Esophagus squamous epithelium (tissue), 5 donors: ENCODE measurements around the gene CMTM8. TPM values are rescaled to one million over a fixed set of nuclear protein-coding genes. Genes with fewer than 3 reads are reported as not detected.

Source experiments
- DNase-seq: peaks from one replicate; lab custom pipeline; 2025; lab: John Stamatoyannopoulos, UW
- H3K27ac ChIP-seq, 4 donors: fragments of 200-600 bp; sonication (generic); one replicate each; pipeline ENCODE4 v1.5.1; 2016 to 2019; ENCODE audit warnings: mild to moderate bottlenecking in 1 of 4
- H3K27me3 ChIP-seq, 4 donors: fragments of 200-600 bp; sonication (generic); 1 replicate in 3 of 4; 2 replicates in 1 of 4; pipeline versions ENCODE4 v1.5.1 to v1.6.0; 2017 to 2021; ENCODE audit warnings: antibody characterized with exemption in 1 of 4
- H3K36me3 ChIP-seq, 3 donors: fragments of 200-600 bp; sonication (generic); one replicate each; pipeline ENCODE4 v1.5.1; 2016 to 2019
- H3K4me1 ChIP-seq, 3 donors: fragments of 200-600 bp; sonication (generic); one replicate each; pipeline ENCODE4 v1.5.1; 2017 to 2019
- H3K4me3 ChIP-seq, 4 donors: fragments of 200-600 bp; sonication (generic); 1 replicate in 3 of 4; 2 replicates in 1 of 4; pipeline ENCODE4 v1.5.1; 2016 to 2019; ENCODE audit warnings: mild to moderate bottlenecking in 2 of 4, moderate library complexity in 1 of 4
- H3K9me3 ChIP-seq, 3 donors: fragments of 200-600 bp; sonication (generic); one replicate each; pipeline ENCODE4 v1.5.1; 2016 to 2019
- CTCF ChIP-seq, 6 experiments: fragments of 450-650 bp in 4 of 6; fragments of 200-600 bp in 2 of 6; sonication (generic) in 2 of 6; IDR thresholded peaks; one replicate each; pipeline ENCODE4 v1.5.1; 2016 to 2019; ENCODE audit warnings: antibody characterized with exemption in 6 of 6, mild to moderate bottlenecking in 4 of 6, moderate library complexity in 4 of 6
- POLR2A ChIP-seq, 4 donors: fragments of 450-650 bp; IDR thresholded peaks; one replicate each; pipeline ENCODE4 v1.6.1; 2017; ENCODE audit warnings: antibody characterized with exemption in 4 of 4, mild to moderate bottlenecking in 4 of 4, moderate library complexity in 3 of 4
- WGBS, 2 donors: methylation state at CpG; one replicate each; pipeline ENCODE4 v1.1.5; 2018; 5-methylcytosine and 5-hydroxymethylcytosine counted together
- intact Hi-C: fragments of 100-400 bp; cut with DNase I; formaldehyde crosslinking; loops from one replicate; pipeline ENCODE4 v1.15.0; 2022
- total RNA-seq, 4 donors: library from RNA; depleted of rRNA; stranded (reverse); fragments of >200 nt; gene quantifications; one replicate each; pipeline ENCODE4 v1.1.0, GENCODE V29; 2016
- donor health status: DM: yes; HTN: yes; CAD: no.

CMTM8 gene
- total RNA-seq, 4 donors from 2014 or later = 3.8 to 7.4 (median 4.3) TPM

DNA sequence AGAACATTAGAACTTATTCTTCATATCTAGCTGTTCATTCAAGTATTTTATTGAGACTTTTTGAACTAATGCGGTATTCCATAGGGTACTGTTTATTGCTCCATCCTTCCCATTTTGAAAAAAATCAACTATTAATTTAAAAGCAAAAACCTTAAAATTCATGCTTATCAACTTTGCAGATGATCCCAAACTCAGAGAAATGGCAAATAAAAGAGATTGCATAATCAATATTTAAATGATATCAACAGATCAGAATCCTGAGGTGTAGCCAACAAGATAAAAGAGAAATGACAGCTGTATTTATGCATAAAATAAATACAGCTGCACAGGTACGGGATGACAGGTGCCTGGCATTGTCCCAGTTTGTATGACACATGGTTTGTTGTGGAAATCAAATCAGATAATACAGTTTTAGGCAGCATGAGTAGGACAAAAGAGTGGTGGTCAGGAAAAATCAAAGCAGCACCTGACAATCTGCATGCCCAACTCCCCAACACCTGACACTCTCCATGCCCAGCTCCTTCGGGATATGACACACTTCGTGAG is 42.4 kb upstream of the CMTM8 start:
- no peaks in the 10 kb centered on the region for H3K9me3 ChIP-seq
- no peak for DNase-seq
- no peak overlapping the region for H3K4me3 ChIP-seq
- no peak overlapping the region for H3K27ac ChIP-seq
- 52 to 77% methylated on average over 4 of the region's 4 CpGs for WGBS, 2 donors
- peaks cover 0 to 16% (median 0%) of the 10 kb centered on the region in 4 donors for H3K27me3 ChIP-seq
- H3K4me1 ChIP-seq = peaks cover 0 to under 1% (median 0%) of the 10 kb centered on the region in 3 donors
- H3K36me3 ChIP-seq = no peaks in the 10 kb centered on the region
- TF ChIP-seq CTCF (IDR thresholded peaks at IDR 0.05) (no peak), POLR2A (IDR thresholded peaks at IDR 0.05) (no peak)
- intact Hi-C loops = no loop called here

- H3K4me1 ChIP-seq = peaks cover 0 to 6% (median 0%) of the 10 kb centered on the region in 3 donors
- intact Hi-C loops = no loop called here
- H3K36me3 ChIP-seq = no peaks in the 10 kb centered on the region
- no peak overlapping the region for H3K27ac ChIP-seq
- no peaks in the 10 kb centered on the region for H3K9me3 ChIP-seq
- no peak overlapping the region for H3K4me3 ChIP-seq
- no peak for TF ChIP-seq POLR2A (IDR thresholded peaks at IDR 0.05)
- no peak for TF ChIP-seq CTCF (IDR thresholded peaks at IDR 0.05)
- WGBS, 2 donors = 83 to 100% methylated on average over 1 of the region's 1 CpG
- DNase-seq = no peak
- H3K27me3 ChIP-seq = peaks cover 0 to 21% (median 0%) of the 10 kb centered on the region in 4 donors
Measured at GRCh38 chr3:32197991-32198390, 40.5 kb upstream of the CMTM8 start.

DNA sequence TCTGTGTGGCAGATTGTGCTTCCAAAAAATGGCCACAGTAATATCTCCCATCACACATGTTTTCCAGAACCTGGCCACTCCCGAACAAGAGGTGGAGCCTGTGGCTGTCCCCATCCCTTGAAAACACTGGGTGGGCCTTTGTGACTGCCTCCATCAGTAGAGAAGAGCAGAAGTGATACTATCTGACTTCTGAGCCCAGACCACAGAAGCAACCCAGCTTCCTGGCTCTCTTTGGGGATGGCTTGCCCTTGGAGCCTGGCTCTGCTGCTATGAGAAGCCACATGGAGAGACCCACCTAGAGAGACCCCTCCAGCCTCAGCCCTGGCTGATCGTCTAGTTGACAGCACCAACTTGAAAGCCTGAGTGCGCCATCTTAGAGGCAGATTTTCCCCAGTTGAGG is 39.8 kb upstream of the CMTM8 start:
- Histone ChIP-seq H3K9me3 (no peaks in the 10 kb centered on the region), H3K36me3 (no peaks in the 10 kb centered on the region), H3K27ac (no peak overlapping the region), H3K27me3 (peaks cover 0 to 21% (median 0%) of the 10 kb centered on the region in 4 donors), H3K4me1 (peaks cover 0 to 6% (median 0%) of the 10 kb centered on the region in 3 donors), H3K4me3 (no peak overlapping the region)
- 56 to 93% methylated on average over 1 to 3 of the region's 3 CpGs for WGBS, 2 donors
- DNase-seq = no peak
- intact Hi-C loops = no loop called here
- TF ChIP-seq POLR2A (IDR thresholded peaks at IDR 0.05) (no peak), CTCF (IDR thresholded peaks at IDR 0.05) (no peak)

- Histone ChIP-seq H3K27ac (peak overlapping the region in 1 of 4 donors; percentile 5), H3K4me3 (no peak overlapping the region), H3K9me3 (no peaks in the 10 kb centered on the region), H3K4me1 (peaks cover 0 to 6% (median 0%) of the 10 kb centered on the region in 3 donors), H3K27me3 (peaks cover 0 to 28% (median 0%) of the 10 kb centered on the region in 4 donors), H3K36me3 (no peaks in the 10 kb centered on the region)
- no peak for DNase-seq
- intact Hi-C loops = no loop called here
- TF ChIP-seq POLR2A (IDR thresholded peaks at IDR 0.05) (no peak), CTCF (IDR thresholded peaks at IDR 0.05) (no peak)
- 50 to 61% methylated on average over 7 of the region's 7 CpGs for WGBS, 2 donors
Measured at GRCh38 chr3:32200490-32200889, 38.0 kb upstream of the CMTM8 start.

- no peak for DNase-seq
- WGBS, 2 donors = 69 to 73% methylated on average over 9 of the region's 10 CpGs
- TF ChIP-seq POLR2A (IDR thresholded peaks at IDR 0.05) (no peak), CTCF (IDR thresholded peaks at IDR 0.05) (no peak)
- H3K9me3 ChIP-seq = no peaks in the 10 kb centered on the region
- peaks cover 0 to 28% (median 0%) of the 10 kb centered on the region in 4 donors for H3K27me3 ChIP-seq
- H3K27ac ChIP-seq = peak overlapping the region in 1 of 4 donors; percentile 5
- H3K36me3 ChIP-seq = no peaks in the 10 kb centered on the region
- no peak overlapping the region for H3K4me3 ChIP-seq
- intact Hi-C loops = no loop called here
- peaks cover 0 to 6% (median 0%) of the 10 kb centered on the region in 3 donors for H3K4me1 ChIP-seq
Measured at GRCh38 chr3:32200992-32201758, 37.3 kb upstream of the CMTM8 start.
